Tibial nerve (tissue), 4 donors: ENCODE measurements around the gene LRP4. TPM values are rescaled to one million over a fixed set of nuclear protein-coding genes. Genes with fewer than 3 reads are reported as not detected.

Experiments
- DNase-seq, 2 donors: peaks; one replicate each; pipeline ENCODE4 v3.0.0-alpha.2; 2019; ENCODE audit warnings: low spot score in 2 of 2
- H3K27ac ChIP-seq, 4 donors: fragments of 200-600 bp; sonication (generic) in 3 of 4; one replicate each; pipeline ENCODE4 v1.5.1; 2017 to 2019; ENCODE audit warnings: mild to moderate bottlenecking in 1 of 4
- H3K27me3 ChIP-seq, 2 donors: fragments of 200-600 bp; sonication (generic) in 1 of 2; one replicate each; pipeline versions ENCODE4 v1.5.1 to v1.6.0; 2017 to 2019
- H3K36me3 ChIP-seq, 3 donors: fragments of 200-600 bp; sonication (generic); one replicate each; pipeline ENCODE4 v1.5.1; 2018 to 2019
- H3K4me1 ChIP-seq, 4 donors: fragments of 200-600 bp; sonication (generic) in 3 of 4; one replicate each; pipeline ENCODE4 v1.5.1; 2017 to 2019
- H3K4me3 ChIP-seq, 4 donors: fragments of 200-600 bp; sonication (generic) in 3 of 4; one replicate each; pipeline ENCODE4 v1.5.1; 2017 to 2019; ENCODE audit warnings: mild to moderate bottlenecking in 1 of 4, moderate library complexity in 1 of 4
- H3K9me3 ChIP-seq, 4 donors: fragments of 200-600 bp; sonication (generic) in 3 of 4; one replicate each; pipeline ENCODE4 v1.5.1; 2017 to 2019
- EP300 ChIP-seq, 2 donors: sonication (generic); formaldehyde crosslinking; IDR thresholded peaks; one replicate each; pipeline ENCODE4 v1.6.1; 2017; ENCODE audit warnings: antibody characterized with exemption in 2 of 2, mild to moderate bottlenecking in 1 of 2
- POLR2A ChIP-seq, 2 donors: fragments of 450-650 bp; IDR thresholded peaks; one replicate each; pipeline ENCODE4 v1.6.1; 2017; ENCODE audit warnings: antibody characterized with exemption in 2 of 2, mild to moderate bottlenecking in 2 of 2, moderate library complexity in 2 of 2
- WGBS, 2 donors: methylation state at CpG; one replicate each; pipeline ENCODE4 v1.1.5; 2018; 5-methylcytosine and 5-hydroxymethylcytosine counted together
- total RNA-seq, 4 donors: library from RNA; depleted of rRNA; stranded (reverse); fragments of >200 nt; gene quantifications; one replicate each; pipeline ENCODE4 v1.1.0, GENCODE V29; 2016
- TF ChIP-seq, protein P1 (sequence below), 5 experiments: fragments of 200-600 bp in 3 of 5; fragments of 450-650 bp in 2 of 5; sonication (generic) in 3 of 5; IDR thresholded peaks; one replicate each; pipeline ENCODE4 v1.5.1; 2016 to 2019; ENCODE audit warnings: antibody characterized with exemption in 5 of 5, mild to moderate bottlenecking in 3 of 5, moderate library complexity in 2 of 5

The LRP4 gene
- total RNA-seq, 4 donors from 2014 or later: 24.3 to 105 (median 52.9) TPM

DNA sequence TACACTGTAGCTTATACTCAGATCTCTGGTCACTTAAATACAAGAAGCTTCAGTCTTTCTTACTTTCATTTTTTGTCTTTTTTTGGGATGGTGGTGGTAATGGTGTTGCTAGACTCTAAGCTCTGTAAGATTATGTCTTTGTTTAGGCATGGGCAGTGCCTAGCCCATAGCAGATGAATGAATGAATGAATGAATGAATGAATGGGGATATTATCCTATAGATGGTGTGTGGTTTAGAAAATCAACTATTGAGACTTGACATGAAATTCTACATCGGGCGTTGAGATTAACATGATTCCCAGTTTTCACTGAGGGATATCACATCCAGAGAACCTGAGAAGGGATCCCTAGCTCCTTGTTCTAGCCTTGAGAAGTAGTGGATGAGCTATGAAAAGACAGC, 62.5 kb downstream of the LRP4 start:
- WGBS, 2 donors: 95 to 98% methylated on average over 2 of the region's 2 CpGs
- TF ChIP-seq EP300 (IDR thresholded peaks at IDR 0.05) (no peak), POLR2A (IDR thresholded peaks at IDR 0.05) (no peak)
- TF ChIP-seq, protein P1, sequence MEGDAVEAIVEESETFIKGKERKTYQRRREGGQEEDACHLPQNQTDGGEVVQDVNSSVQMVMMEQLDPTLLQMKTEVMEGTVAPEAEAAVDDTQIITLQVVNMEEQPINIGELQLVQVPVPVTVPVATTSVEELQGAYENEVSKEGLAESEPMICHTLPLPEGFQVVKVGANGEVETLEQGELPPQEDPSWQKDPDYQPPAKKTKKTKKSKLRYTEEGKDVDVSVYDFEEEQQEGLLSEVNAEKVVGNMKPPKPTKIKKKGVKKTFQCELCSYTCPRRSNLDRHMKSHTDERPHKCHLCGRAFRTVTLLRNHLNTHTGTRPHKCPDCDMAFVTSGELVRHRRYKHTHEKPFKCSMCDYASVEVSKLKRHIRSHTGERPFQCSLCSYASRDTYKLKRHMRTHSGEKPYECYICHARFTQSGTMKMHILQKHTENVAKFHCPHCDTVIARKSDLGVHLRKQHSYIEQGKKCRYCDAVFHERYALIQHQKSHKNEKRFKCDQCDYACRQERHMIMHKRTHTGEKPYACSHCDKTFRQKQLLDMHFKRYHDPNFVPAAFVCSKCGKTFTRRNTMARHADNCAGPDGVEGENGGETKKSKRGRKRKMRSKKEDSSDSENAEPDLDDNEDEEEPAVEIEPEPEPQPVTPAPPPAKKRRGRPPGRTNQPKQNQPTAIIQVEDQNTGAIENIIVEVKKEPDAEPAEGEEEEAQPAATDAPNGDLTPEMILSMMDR (IDR thresholded peaks at IDR 0.05): no peak
- DNase-seq: no peak
- Histone ChIP-seq H3K27me3 (no peaks in the 10 kb centered on the region), H3K36me3 (peaks cover 0 to 13% (median 0%) of the 10 kb centered on the region in 3 donors), H3K9me3 (no peaks in the 10 kb centered on the region), H3K4me3 (no peak overlapping the region), H3K27ac (no peak overlapping the region), H3K4me1 (no peaks in the 10 kb centered on the region)

DNA sequence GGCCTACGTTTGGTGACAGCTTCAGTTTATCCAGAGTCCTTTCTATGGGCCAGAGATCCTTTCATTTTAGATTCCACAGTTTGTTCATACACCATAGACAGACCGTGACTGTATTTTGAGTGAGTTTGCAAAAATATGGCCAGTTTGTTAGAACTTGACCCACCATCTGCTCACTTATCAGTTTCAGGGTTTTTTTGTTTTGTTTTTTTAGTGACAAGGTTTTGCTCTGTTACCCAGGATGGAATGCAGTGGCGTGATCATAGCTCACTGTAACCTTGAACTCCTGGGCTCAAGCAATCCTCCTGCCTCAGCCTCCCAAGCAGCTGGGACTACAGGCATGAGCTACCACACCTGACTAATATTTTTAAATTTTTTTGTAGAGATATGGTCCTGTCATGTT, 63.2 kb downstream of the LRP4 start:
- Histone ChIP-seq H3K27me3 (no peaks in the 10 kb centered on the region), H3K36me3 (peaks cover 0 to 13% (median 0%) of the 10 kb centered on the region in 3 donors), H3K9me3 (no peaks in the 10 kb centered on the region), H3K27ac (no peak overlapping the region), H3K4me1 (no peaks in the 10 kb centered on the region), H3K4me3 (no peak overlapping the region)
- TF ChIP-seq EP300 (IDR thresholded peaks at IDR 0.05): no peak
- TF ChIP-seq, protein P1 (IDR thresholded peaks at IDR 0.05): no peak
- TF ChIP-seq POLR2A (IDR thresholded peaks at IDR 0.05): no peak
- WGBS, 2 donors: 83 to 90% methylated on average over 3 of the region's 3 CpGs
- DNase-seq: no peak

DNA sequence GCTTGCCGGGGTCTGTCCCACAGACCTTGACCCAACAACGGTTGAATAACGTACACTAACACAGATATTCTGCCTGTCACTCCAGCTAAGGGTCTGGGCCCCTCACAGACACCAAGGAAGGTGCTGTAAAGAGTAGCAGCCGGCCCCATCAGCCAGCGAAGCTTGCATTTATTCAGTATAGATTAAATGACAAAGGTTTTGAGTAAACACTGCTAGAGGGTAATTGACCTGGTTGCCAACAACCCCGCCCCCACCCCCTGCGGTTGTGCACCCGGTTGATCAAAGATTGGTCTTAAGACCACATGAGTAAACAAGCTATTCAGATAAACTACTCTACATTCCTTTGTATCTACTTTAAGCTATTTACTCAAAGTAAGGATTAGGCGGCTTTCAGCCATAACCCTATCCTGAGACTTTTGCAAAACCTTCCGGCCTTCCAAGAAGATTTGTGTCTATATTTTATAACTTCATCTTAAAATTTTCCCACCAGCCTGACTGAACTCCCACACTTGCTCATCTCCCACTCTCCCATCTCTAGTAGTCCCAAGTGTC, 67.4 kb downstream of the LRP4 start:
- no peaks in the 10 kb centered on the region for H3K36me3 ChIP-seq
- no peaks in the 10 kb centered on the region for H3K9me3 ChIP-seq
- 70 to 72% methylated on average over 10 of the region's 10 CpGs for WGBS, 2 donors
- peaks cover 0 to 7% (median 0%) of the 10 kb centered on the region in 4 donors for H3K4me1 ChIP-seq
- H3K27ac ChIP-seq: no peak overlapping the region
- DNase-seq: no peak
- H3K4me3 ChIP-seq: no peak overlapping the region
- H3K27me3 ChIP-seq: no peaks in the 10 kb centered on the region
- no peak for TF ChIP-seq POLR2A (IDR thresholded peaks at IDR 0.05)
- TF ChIP-seq, protein P1 (IDR thresholded peaks at IDR 0.05): no peak
- no peak for TF ChIP-seq EP300 (IDR thresholded peaks at IDR 0.05)

DNA sequence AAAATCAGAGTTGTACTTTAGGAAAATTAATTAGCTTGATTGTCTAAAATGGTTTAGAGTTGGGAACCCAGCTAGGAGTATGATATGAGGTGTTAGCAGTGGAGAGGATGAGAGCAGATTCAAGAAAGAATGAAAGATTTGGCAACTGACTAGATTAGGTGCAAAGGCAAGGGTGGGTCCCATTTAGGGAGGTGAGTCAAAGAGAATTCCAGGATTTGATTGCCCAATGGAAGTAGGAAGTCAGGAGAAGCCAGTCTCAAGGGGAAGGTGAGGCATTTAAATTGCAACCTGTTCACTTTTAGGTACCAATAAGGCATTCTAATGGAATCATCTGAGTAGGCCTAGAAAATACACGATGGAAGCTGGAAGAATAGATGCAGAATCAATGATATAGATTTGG, 68.7 kb downstream of the LRP4 start:
- Histone ChIP-seq H3K27ac (no peak overlapping the region), H3K36me3 (no peaks in the 10 kb centered on the region), H3K4me3 (no peak overlapping the region), H3K4me1 (peaks cover 0 to 16% (median 8%) of the 10 kb centered on the region in 4 donors), H3K9me3 (no peaks in the 10 kb centered on the region), H3K27me3 (no peaks in the 10 kb centered on the region)
- TF ChIP-seq EP300 (IDR thresholded peaks at IDR 0.05) (no peak), POLR2A (IDR thresholded peaks at IDR 0.05) (no peak)
- TF ChIP-seq, protein P1 (IDR thresholded peaks at IDR 0.05): no peak
- no peak for DNase-seq
- WGBS, 2 donors: 89 to 94% methylated on average over 1 of the region's 1 CpG

DNA sequence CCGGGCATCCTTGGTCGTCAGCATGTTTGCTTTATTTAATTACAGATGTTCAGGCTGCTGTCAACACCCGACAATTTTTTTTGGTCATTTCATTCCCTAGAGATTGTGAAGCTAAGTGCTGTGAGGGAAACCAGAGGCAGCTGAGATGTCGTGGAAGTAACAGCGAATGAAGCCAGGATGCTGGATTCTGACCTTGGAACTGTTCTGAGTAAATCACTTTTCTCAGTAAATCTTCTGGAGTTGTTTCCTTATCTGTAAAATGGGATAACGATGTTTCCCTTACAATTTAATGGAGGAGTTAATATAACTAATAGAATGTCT, 71.9 kb downstream of the LRP4 start:
- H3K27me3 ChIP-seq: no peaks in the 10 kb centered on the region
- peak overlapping the region; percentile 58 to 94 (median 88) for H3K4me3 ChIP-seq
- no peaks in the 10 kb centered on the region for H3K9me3 ChIP-seq
- peaks cover 0 to 36% (median 13%) of the 10 kb centered on the region in 4 donors for H3K4me1 ChIP-seq
- 7 to 8% methylated on average over 6 of the region's 6 CpGs for WGBS, 2 donors
- H3K27ac ChIP-seq: peak overlapping the region in 2 of 4 donors; percentile 85 to 88
- peaks cover 0 to 2% (median 0%) of the 10 kb centered on the region in 3 donors for H3K36me3 ChIP-seq
- TF ChIP-seq, protein P1 (IDR thresholded peaks at IDR 0.05): no peak
- no peak for TF ChIP-seq EP300 (IDR thresholded peaks at IDR 0.05)
- no peak for TF ChIP-seq POLR2A (IDR thresholded peaks at IDR 0.05)
- no peak for DNase-seq
